A549 (cell line): ENCODE measurements around the gene CD80. TPM values are rescaled to one million over a fixed set of nuclear protein-coding genes. Genes with fewer than 3 reads are reported as not detected.

Source experiments
- ATAC-seq, 2 experiments: fragments of 200-7000 bp in 1 of 2; fragments of >200 bp in 1 of 2; cut with Nextera tagmentation in 1 of 2; cut with Tn5 transposase in 1 of 2; 3 replicates each; pipeline versions ENCODE4 v1.8.0 to v1.9.1; 2018 to 2020; ENCODE audit warnings: mild to moderate bottlenecking in 1 of 2, moderate library complexity in 1 of 2
- CTCF ChIA-PET: fragments of 300-600 bp; sonication (Branson Sonifier 250); formaldehyde crosslinking; extraction: SDS; loops from one replicate; lab custom pipeline; 2021; ENCODE audit warnings: antibody characterized with exemption, inconsistent platforms; lab: Yijun Ruan, JAX
- POLR2A ChIA-PET: fragments of 350-600 bp; formaldehyde crosslinking; extraction: SDS; loops from one replicate; lab custom pipeline; 2021; ENCODE audit warnings: antibody characterized with exemption, inconsistent platforms; lab: Yijun Ruan, JAX
- DNase-seq, 2 experiments: peaks; one replicate each; pipeline versions ENCODE4 v3.0.0 to v3.0.0-alpha.2; 2011 to 2016; ENCODE audit warnings: low read depth in 1 of 2, low spot score in 1 of 2
- FAIRE-seq: peaks from 2 replicates; lab custom pipeline; 2011; peaks lifted over from hg19 to GRCh38; lab: Jason Lieb, UNC
- H3K27ac ChIP-seq, 2 experiments: fragments of >200 bp; sonication (Bioruptor Twin); formaldehyde crosslinking; 3 replicates each; pipeline ENCODE4 v1.5.1; 2016 to 2017
- H3K4me1 ChIP-seq: fragments of >200 bp; sonication (Bioruptor Twin); formaldehyde crosslinking; 3 replicates; pipeline ENCODE4 v1.6.1; 2016
- H3K4me2 ChIP-seq: fragments of >200 bp; sonication (Bioruptor Twin); formaldehyde crosslinking; 3 replicates; pipeline ENCODE4 v1.6.1; 2016
- H3K4me3 ChIP-seq: fragments of >200 bp; sonication (Bioruptor Twin); formaldehyde crosslinking; 3 replicates; pipeline ENCODE4 v1.5.1; 2016
- H3K9me3 ChIP-seq: fragments of >200 bp; sonication (Bioruptor Twin); formaldehyde crosslinking; 3 replicates; pipeline ENCODE4 v1.6.1; 2016
- ATOH8 ChIP-seq: fragments of 250-450 bp; sonication (Bioruptor Pico); IDR thresholded peaks from 2 replicates; pipeline ENCODE4 v1.5.0; 2020; ENCODE audit warnings: low read depth, mild to moderate bottlenecking, moderate library complexity
- BHLHE40 ChIP-seq: IDR thresholded peaks from 2 replicates; pipeline ENCODE4 v1.6.1; 2012; ENCODE audit warnings: low read depth, low read length, inconsistent platforms
- CBX2 ChIP-seq: fragments of 200-600 bp; sonication (generic); IDR thresholded peaks from 2 replicates; pipeline ENCODE4 v1.6.1; 2016; ENCODE audit warnings: low read depth, mild to moderate bottlenecking, borderline replicate concordance
- CEBPB ChIP-seq, 2 experiments: fragments of >200 bp in 1 of 2; sonication (Bioruptor Twin) in 1 of 2; formaldehyde crosslinking in 1 of 2; IDR thresholded peaks; 2 replicates each; pipeline ENCODE4 v1.6.1; 2012 to 2016
- CHD2 ChIP-seq: fragments of 150-350 bp; IDR thresholded peaks from 2 replicates; pipeline ENCODE4 v1.6.1; 2014; ENCODE audit warnings: low read length; ENCODE audit not compliant: partially characterized antibody
- CHD4 ChIP-seq: fragments of 200-600 bp; sonication (generic); IDR thresholded peaks from 2 replicates; pipeline ENCODE4 v1.6.1; 2016; ENCODE audit warnings: antibody characterized with exemption, mild to moderate bottlenecking, borderline replicate concordance
- EHMT2 ChIP-seq: fragments of 200-600 bp; sonication (generic); IDR thresholded peaks from 2 replicates; pipeline ENCODE4 v1.6.1; 2016; ENCODE audit warnings: antibody characterized with exemption, low read depth, mild to moderate bottlenecking, moderate library complexity
- EP300 ChIP-seq, 2 experiments: fragments of >200 bp; sonication (Bioruptor Twin); formaldehyde crosslinking; IDR thresholded peaks; 2 replicates in 1 of 2; 3 replicates in 1 of 2; pipeline ENCODE4 v1.6.1; 2016 to 2017
- ESRRA ChIP-seq: fragments of 150-350 bp; IDR thresholded peaks from 2 replicates; pipeline ENCODE4 v1.6.1; 2014; ENCODE audit warnings: mild to moderate bottlenecking, low read length, borderline replicate concordance
- FOXS1 ChIP-seq: fragments of 250-450 bp; sonication (Bioruptor Pico); IDR thresholded peaks from 2 replicates; pipeline ENCODE4 v1.5.0; 2020; ENCODE audit warnings: mild to moderate bottlenecking, moderate library complexity
- HDAC2 ChIP-seq: fragments of 200-600 bp; sonication (generic); IDR thresholded peaks from 2 replicates; pipeline ENCODE4 v1.6.1; 2016
- HES2 ChIP-seq: fragments of >200 bp; sonication (Bioruptor Twin); formaldehyde crosslinking; IDR thresholded peaks from 2 replicates; pipeline ENCODE4 v1.6.1; 2016
- HOXA7 ChIP-seq: fragments of 250-450 bp; sonication (Bioruptor Pico); IDR thresholded peaks from 2 replicates; pipeline ENCODE4 v1.5.0; 2020; ENCODE audit warnings: mild to moderate bottlenecking, moderate library complexity
- HOXB13 ChIP-seq: fragments of 250-450 bp; sonication (Bioruptor Pico); IDR thresholded peaks from 2 replicates; pipeline ENCODE4 v1.5.0; 2020; ENCODE audit warnings: low read depth, mild to moderate bottlenecking, moderate library complexity
- KDM1A ChIP-seq: fragments of 200-600 bp; sonication (generic); IDR thresholded peaks from 2 replicates; pipeline ENCODE4 v1.6.1; 2016; ENCODE audit warnings: low read depth, mild to moderate bottlenecking
- KDM5A ChIP-seq: fragments of 200-600 bp; sonication (generic); IDR thresholded peaks from 2 replicates; pipeline ENCODE4 v1.6.1; 2016; ENCODE audit warnings: antibody characterized with exemption, mild to moderate bottlenecking
- MAX ChIP-seq: IDR thresholded peaks from 2 replicates; pipeline ENCODE4 v1.6.1; 2012
- MAZ ChIP-seq: fragments of 150-350 bp; IDR thresholded peaks from 2 replicates; pipeline ENCODE4 v1.6.1; 2014; ENCODE audit warnings: antibody characterized with exemption, low read depth, low read length, borderline replicate concordance
- MYC ChIP-seq: IDR thresholded peaks from 2 replicates; pipeline ENCODE4 v1.6.1; 2012; ENCODE audit warnings: mild to moderate bottlenecking, inconsistent platforms, low read length, improper control_type of control experiment, borderline replicate concordance
- PBX3 ChIP-seq: IDR thresholded peaks from 2 replicates; pipeline ENCODE4 v1.6.1; 2012
- PHF8 ChIP-seq: fragments of 200-600 bp; sonication (generic); IDR thresholded peaks from 2 replicates; pipeline ENCODE4 v1.6.1; 2016; ENCODE audit warnings: low read depth, mild to moderate bottlenecking, antibody characterized with exemption, moderate library complexity, borderline replicate concordance
- POLR2AphosphoS2 ChIP-seq: conservative IDR thresholded peaks from 2 replicates; pipeline ENCODE4 v1.6.1; 2012; ENCODE audit warnings: low read length, improper control_type of control experiment, inconsistent platforms
- RARB ChIP-seq: fragments of 250-450 bp; sonication (Bioruptor Pico); IDR thresholded peaks from 2 replicates; pipeline ENCODE4 v1.8.0; 2021; ENCODE audit warnings: mild to moderate bottlenecking, moderate library complexity
- RNF2 ChIP-seq: fragments of 200-600 bp; sonication (generic); IDR thresholded peaks from 2 replicates; pipeline ENCODE4 v1.6.1; 2016; ENCODE audit warnings: low read depth, mild to moderate bottlenecking, antibody characterized with exemption, moderate library complexity, borderline replicate concordance
- SREBF2 ChIP-seq: fragments of 450-650 bp; IDR thresholded peaks from 2 replicates; pipeline ENCODE4 v1.6.1; 2014; ENCODE audit warnings: mild to moderate bottlenecking, moderate library complexity
- TFCP2L1 ChIP-seq: fragments of 250-450 bp; sonication (Bioruptor Pico); IDR thresholded peaks from 2 replicates; pipeline ENCODE4 v1.5.0; 2021; ENCODE audit warnings: mild to moderate bottlenecking
- TP53 ChIP-seq: fragments of 250-450 bp; sonication (Bioruptor Pico); IDR thresholded peaks from 2 replicates; pipeline ENCODE4 v1.5.0; 2021; ENCODE audit warnings: mild to moderate bottlenecking, moderate library complexity
- WGBS: methylation state at CpG from one replicate; pipeline ENCODE4 v1.1.6; 2017; ENCODE audit errors: missing lambda C conversion rate; 5-methylcytosine and 5-hydroxymethylcytosine counted together
- polyA plus RNA-seq, 4 experiments: library from polyadenylated mRNA; depleted of rRNA in 3 of 4; stranded (reverse); fragments of >200 nt; fragmentation: RNase III in 1 of 4; extraction: RNeasy Plus Mini Kit Qiagen cat#74134 plus additional on column Dnase treatment in 1 of 4; gene quantifications; 2 replicates in 3 of 4; 3 replicates in 1 of 4; pipeline ENCODE4 v1.2.3, GENCODE V29; 2011 to 2017

CD80 gene
- polyA plus RNA-seq, 2 of the 4 experiments (the other 2 are of a cell fraction), result 0.08 TPM; not detected in 1

GRCh38 chr3:119507404-119507803, 52.0 kb downstream of the CD80 start:
- Histone ChIP-seq H3K4me1 (no peaks in the 10 kb centered on the region), H3K9me3 (no peaks in the 10 kb centered on the region), H3K4me3 (no peak overlapping the region), H3K4me2 (no peak overlapping the region), H3K27ac (no peak overlapping the region)
- CTCF ChIA-PET, result no interaction called here
- FAIRE-seq, result no peak
- no peak for DNase-seq
- ATAC-seq, result no peak
- 97% methylated on average over 2 of the region's 2 CpGs for WGBS
- TF ChIP-seq ESRRA (no peak), HOXB13 (CRISPR knock-in tag) (no peak), PBX3 (no peak), CHD2 (no peak), MYC (no peak), PHF8 (no peak), BHLHE40 (no peak), HDAC2 (no peak), RNF2 (no peak), KDM5A (no peak), SREBF2 (no peak), KDM1A (no peak), POLR2AphosphoS2 (no peak), FOXS1 (CRISPR knock-in tag) (no peak), RARB (CRISPR knock-in tag) (no peak), EHMT2 (no peak), EP300 (IDR thresholded peaks at IDR 0.05) (no peak), MAX (no peak), CBX2 (no peak), TP53 (CRISPR knock-in tag) (no peak)
- POLR2A ChIA-PET, result interaction anchor here (0.6 to 1.0 kb wide), 2 partner anchors 9 to 36 kb away, joined by 3 read pairs; partner anchors contain the start of gene TIMMDC1

GRCh38 chr3:119506631-119507030, 52.8 kb downstream of the CD80 start:
- Histone ChIP-seq H3K9me3 (no peaks in the 10 kb centered on the region), H3K27ac (no peak overlapping the region), H3K4me3 (no peak overlapping the region), H3K4me2 (no peak overlapping the region), H3K4me1 (no peaks in the 10 kb centered on the region)
- 87% methylated on average over 4 of the region's 4 CpGs for WGBS
- POLR2A ChIA-PET, result interaction anchor here (1.0 kb wide), 1 partner anchor 8 kb away, joined by 3 read pairs; the partner anchor contains the start of gene TIMMDC1
- CTCF ChIA-PET, result no interaction called here
- ATAC-seq (no peak), DNase-seq (no peak), FAIRE-seq (no peak)
- no peak for TF ChIP-seq HES2

- TF ChIP-seq CHD2 (no peak), KDM1A (no peak), HOXA7 (CRISPR knock-in tag) (no peak), TFCP2L1 (CRISPR knock-in tag) (no peak), HES2 (no peak), MAZ (no peak), CHD4 (no peak), CEBPB (IDR thresholded peaks at IDR 0.05) (no peak), ATOH8 (CRISPR knock-in tag) (no peak)
- no peak overlapping the region for H3K4me3 ChIP-seq
- DNase-seq (no peak), ATAC-seq (no peak), FAIRE-seq (no peak)
- peak overlapping the region; percentile 78 for H3K4me2 ChIP-seq
- POLR2A ChIA-PET, result no interaction called here
- 76% methylated on average over 2 of the region's 2 CpGs for WGBS
- no peaks in the 10 kb centered on the region for H3K9me3 ChIP-seq
- CTCF ChIA-PET, result interaction anchor here (1.4 to 2.5 kb wide), 3 partner anchors 12 to 180 kb away, joined by 3 to 9 read pairs (median 4); no protein-coding TSS in a partner anchor
- no peak overlapping the region for H3K27ac ChIP-seq
- H3K4me1 ChIP-seq, result peaks cover 25% of the 10 kb centered on the region
These were observed 58.5 kb downstream of the CD80 start for GRCh38 chr3:119500901-119501300.
